Naive thymus-derived CD4-positive, alpha-beta T cell (primary cell): ENCODE measurements around the gene NT5M. TPM values are rescaled to one million over a fixed set of nuclear protein-coding genes. Genes with fewer than 3 reads are reported as not detected.

ENCODE experiments used
- ATAC-seq: fragments of 150-1000 bp; cut with Tn5 transposase; 2 replicates; pipeline ENCODE4 v1.10.0; 2021; ENCODE audit warnings: mild to moderate bottlenecking, moderate library complexity
- CTCF ChIA-PET: fragments of 350-600 bp; sonication (Branson Sonifier 250); formaldehyde crosslinking; loops from one replicate; lab custom pipeline; 2021; ENCODE audit warnings: antibody characterized with exemption; lab: Charles Lee
- POLR2A ChIA-PET: fragments of 350-600 bp; sonication (Branson Sonifier 250); formaldehyde crosslinking; loops from one replicate; lab custom pipeline; 2021; ENCODE audit warnings: antibody characterized with exemption, inconsistent platforms; lab: Charles Lee
- DNase-seq, 9 donors: peaks; one replicate each; pipeline versions ENCODE4 v3.0.0 to v3.0.0-alpha.2; 2020 to 2022; ENCODE audit warnings: mixed read lengths in 1 of 9
- H3K27ac ChIP-seq: one replicate; pipeline ENCODE4 v1.7.0; 2013; ENCODE audit warnings: mild to moderate bottlenecking, low read depth, low read length, moderate library complexity
- H3K27me3 ChIP-seq, 2 donors: one replicate each; pipeline ENCODE4 v1.7.0; 2013; ENCODE audit warnings: low read length in 2 of 2, mild to moderate bottlenecking in 2 of 2, moderate library complexity in 2 of 2; ENCODE audit not compliant: control insufficient read depth in 2 of 2, insufficient read depth in 2 of 2
- H3K36me3 ChIP-seq, 3 experiments: 1 replicate in 2 of 3; 2 replicates in 1 of 3; pipeline ENCODE4 v1.7.0; 2013; ENCODE audit warnings: low read length in 3 of 3, mild to moderate bottlenecking in 3 of 3, moderate library complexity in 1 of 3; ENCODE audit not compliant: insufficient read depth in 3 of 3, control insufficient read depth in 2 of 3
- H3K4me1 ChIP-seq, 2 donors: one replicate each; pipeline ENCODE4 v1.7.0; 2013; ENCODE audit warnings: low read length in 2 of 2, mild to moderate bottlenecking in 2 of 2, moderate library complexity in 1 of 2; ENCODE audit not compliant: control insufficient read depth in 2 of 2, insufficient read depth in 2 of 2
- H3K4me3 ChIP-seq: 2 replicates; pipeline ENCODE4 v1.7.0; 2013; ENCODE audit warnings: mild to moderate bottlenecking, low read length
- H3K9me3 ChIP-seq, 3 experiments: 1 replicate in 2 of 3; 2 replicates in 1 of 3; pipeline ENCODE4 v1.7.0; 2013; ENCODE audit warnings: low read length in 3 of 3; ENCODE audit not compliant: control insufficient read depth in 2 of 3
- H3K27ac Mint-ChIP-seq, 9 donors: one replicate each; pipeline ENCODE4 v1.8.0; 2020 to 2022; ENCODE audit warnings: mixed read lengths in 9 of 9, mild to moderate bottlenecking in 8 of 9, moderate library complexity in 5 of 9, inconsistent platforms in 2 of 9
- H3K27me3 Mint-ChIP-seq, 5 donors: one replicate each; pipeline ENCODE4 v1.8.0; 2021 to 2022; ENCODE audit warnings: mixed read lengths in 5 of 5, mild to moderate bottlenecking in 1 of 5
- H3K36me3 Mint-ChIP-seq, 5 donors: one replicate each; pipeline ENCODE4 v1.8.0; 2020 to 2022; ENCODE audit warnings: mixed read lengths in 5 of 5, mild to moderate bottlenecking in 3 of 5, inconsistent platforms in 1 of 5
- H3K4me1 Mint-ChIP-seq, 7 donors: one replicate each; pipeline ENCODE4 v1.8.0; 2020 to 2022; ENCODE audit warnings: mixed read lengths in 7 of 7, mild to moderate bottlenecking in 3 of 7, inconsistent platforms in 1 of 7
- H3K4me3 Mint-ChIP-seq, 10 donors: one replicate each; pipeline ENCODE4 v1.8.0; 2020 to 2022; ENCODE audit warnings: mild to moderate bottlenecking in 10 of 10, mixed read lengths in 10 of 10, moderate library complexity in 6 of 10, inconsistent platforms in 2 of 10
- H3K9me3 Mint-ChIP-seq, 11 donors: one replicate each; pipeline ENCODE4 v1.8.0; 2020 to 2022; ENCODE audit warnings: mixed read lengths in 11 of 11, mild to moderate bottlenecking in 4 of 11, inconsistent platforms in 1 of 11, moderate library complexity in 1 of 11
- intact Hi-C, 2 donors: fragments of 100-400 bp; cut with micrococcal nuclease; formaldehyde crosslinking; loops; one replicate each; pipeline ENCODE4 v1.15.1; 2023
- polyA plus RNA-seq, 2 donors: library from polyadenylated mRNA; unstranded; fragments of 300-500 nt; fragmentation: Illumina TruSeq; gene quantifications; one replicate each; pipeline ENCODE4 v1.2.3, GENCODE V29; 2021
- total RNA-seq, 6 experiments: library from RNA in 5 of 6; stranded (reverse) in 5 of 6; gene quantifications; 1 replicate in 5 of 6; 2 replicates in 1 of 6; pipeline ENCODE4 v1.2.3 and lab custom pipeline; 2021 to 2026

NT5M gene
- total and polyA plus RNA-seq, 7 experiments from 2014 or later = 0.85 to 6.3 (median 3.5) TPM

DNA sequence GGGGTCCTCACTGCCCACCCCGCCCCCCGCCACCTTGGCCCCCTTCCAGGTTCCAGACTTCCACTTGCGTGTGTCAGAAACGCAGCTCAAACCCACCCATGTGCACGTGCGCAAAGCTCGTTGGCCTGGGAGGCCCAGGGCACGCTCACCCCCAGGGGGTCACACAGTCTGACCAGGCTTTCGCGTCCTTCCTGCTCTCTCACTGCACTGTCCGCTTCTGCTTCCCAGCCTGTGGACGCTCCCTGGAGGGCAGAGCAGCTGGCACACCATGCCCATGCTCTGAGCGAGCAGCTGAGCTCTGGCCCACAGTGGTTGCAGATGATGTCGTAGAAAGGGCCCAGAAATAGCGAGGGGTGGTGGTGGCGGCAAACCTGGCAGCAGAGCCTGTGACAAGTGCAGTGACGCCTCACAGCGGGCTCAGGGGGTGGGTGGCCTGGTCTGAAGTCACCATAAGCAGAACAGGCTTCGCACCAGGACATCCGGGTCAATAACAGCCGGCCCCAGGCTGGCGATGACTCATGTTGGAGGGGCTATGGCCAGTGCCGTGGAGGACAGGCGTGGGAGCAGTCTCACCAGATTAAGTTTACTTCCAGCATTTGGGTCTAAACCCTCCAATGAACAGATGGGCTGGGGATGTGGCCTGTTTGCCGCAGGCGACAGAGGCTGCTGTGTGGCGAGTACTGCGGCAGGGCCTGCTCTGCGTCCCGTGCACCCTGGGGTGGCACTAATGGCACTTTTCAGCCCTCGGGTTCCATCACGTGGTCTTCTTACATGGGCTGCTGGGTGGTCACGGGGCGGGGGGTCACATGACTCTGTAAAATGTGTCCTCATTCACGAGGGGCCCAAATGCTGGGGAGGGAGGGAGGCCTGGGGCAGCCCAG is 49.0 kb downstream of the NT5M start:
- no peaks in the 10 kb centered on the region for H3K27me3 ChIP-seq
- intact Hi-C loops = no loop called here
- H3K9me3 ChIP-seq = no peaks in the 10 kb centered on the region
- ChIA-PET POLR2A (no interaction called here), CTCF (interaction anchor here (0.6 to 7.1 kb wide), 2 partner anchors 289 to 378 kb away, joined by 3 to 59 read pairs; no protein-coding TSS in a partner anchor)
- no peak overlapping the region for H3K27ac ChIP-seq
- peaks cover 0 to 2% (median 0%) of the 10 kb centered on the region in 11 donors for H3K9me3 Mint-ChIP-seq
- H3K4me3 Mint-ChIP-seq = no peak overlapping the region
- H3K36me3 ChIP-seq = no peaks in the 10 kb centered on the region
- H3K36me3 Mint-ChIP-seq = no peaks in the 10 kb centered on the region
- H3K27ac Mint-ChIP-seq = no peak overlapping the region
- ATAC-seq = no peak
- no peak overlapping the region for H3K4me3 ChIP-seq
- DNase-seq = no peak
- peaks cover 0 to 7% (median 4%) of the 10 kb centered on the region in 7 donors for H3K4me1 Mint-ChIP-seq
- H3K4me1 ChIP-seq = peaks cover 0 to 5% of the 10 kb centered on the region in 2 donors
- H3K27me3 Mint-ChIP-seq = no peaks in the 10 kb centered on the region

DNA sequence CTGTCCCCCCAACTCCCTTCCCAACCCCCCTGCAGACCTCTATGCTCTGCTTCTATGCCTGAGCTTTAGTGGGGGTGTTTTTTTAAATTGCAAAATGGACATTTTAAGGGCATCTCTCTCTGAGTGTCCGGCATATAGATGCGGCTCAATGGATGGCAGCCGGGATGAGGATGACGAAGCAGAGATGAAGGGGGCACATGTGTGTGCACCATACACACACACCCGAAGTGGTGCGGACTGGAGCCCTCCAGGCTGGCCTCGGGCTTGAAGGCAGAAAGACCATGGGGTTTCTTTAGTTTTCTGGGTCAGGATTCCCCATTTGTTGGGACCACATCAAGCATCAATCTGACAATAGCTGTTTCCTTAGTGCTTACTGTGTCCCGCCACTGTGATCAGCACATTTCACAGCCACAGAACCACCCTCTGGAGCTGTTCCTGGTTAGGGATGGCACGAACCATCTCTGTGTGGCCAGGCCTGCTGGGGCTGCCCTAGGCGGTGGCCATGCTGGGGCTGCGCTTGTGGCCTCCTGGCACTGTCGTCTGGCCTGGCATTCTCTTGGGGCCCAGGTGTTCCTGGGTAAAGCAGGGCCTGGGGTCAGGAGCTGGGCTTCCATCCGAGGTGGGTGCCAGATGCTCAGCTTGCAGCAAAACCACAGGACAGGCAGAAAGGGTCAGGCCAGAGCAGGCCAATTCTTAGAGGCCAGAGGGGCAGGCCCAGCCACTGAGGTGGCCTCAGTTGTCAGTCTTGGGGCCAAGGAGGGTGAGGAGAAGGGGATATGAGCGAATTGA is 49.9 kb downstream of the NT5M start:
- Histone ChIP-seq H3K4me1 (peaks cover 0 to 5% of the 10 kb centered on the region in 2 donors), H3K9me3 (no peaks in the 10 kb centered on the region), H3K36me3 (no peaks in the 10 kb centered on the region), H3K27me3 (no peaks in the 10 kb centered on the region), H3K4me3 (no peak overlapping the region), H3K27ac (no peak overlapping the region)
- H3K9me3 Mint-ChIP-seq = peaks cover 0 to 2% (median 0%) of the 10 kb centered on the region in 11 donors
- H3K4me1 Mint-ChIP-seq = peaks cover 0 to 7% (median 4%) of the 10 kb centered on the region in 7 donors
- CTCF ChIA-PET = interaction anchor here (0.6 to 7.1 kb wide), 4 partner anchors 88 to 288 kb away, joined by 3 to 59 read pairs (median 9); no protein-coding TSS in a partner anchor
- intact Hi-C loops = no loop called here
- no peak overlapping the region for H3K4me3 Mint-ChIP-seq
- H3K27me3 Mint-ChIP-seq = no peaks in the 10 kb centered on the region
- POLR2A ChIA-PET = no interaction called here
- ATAC-seq = no peak
- H3K36me3 Mint-ChIP-seq = no peaks in the 10 kb centered on the region
- no peak for DNase-seq
- H3K27ac Mint-ChIP-seq = no peak overlapping the region

GRCh38 chr17:17353625-17354484 is 50.7 kb downstream of the NT5M start:
- DNase-seq (no peak), ATAC-seq (no peak)
- intact Hi-C loops = loop anchor here in 1 of 2 donors (2.0 kb wide), 1 partner anchor 215 kb away; no protein-coding TSS in a partner anchor
- Histone ChIP-seq H3K4me3 (no peak overlapping the region), H3K27me3 (no peaks in the 10 kb centered on the region), H3K27ac (no peak overlapping the region), H3K36me3 (no peaks in the 10 kb centered on the region), H3K9me3 (no peaks in the 10 kb centered on the region), H3K4me1 (peaks cover 0 to 5% of the 10 kb centered on the region in 2 donors)
- H3K9me3 Mint-ChIP-seq = peaks cover 0 to 4% (median 0%) of the 10 kb centered on the region in 11 donors
- H3K4me1 Mint-ChIP-seq = peaks cover 0 to 7% (median 4%) of the 10 kb centered on the region in 7 donors
- ChIA-PET POLR2A (no interaction called here), CTCF (interaction anchor here (0.8 to 7.1 kb wide), 6 partner anchors 38 to 287 kb away, joined by 3 to 59 read pairs (median 11); partner anchors contain the start of gene RASD1)
- H3K27ac Mint-ChIP-seq = no peak overlapping the region
- no peaks in the 10 kb centered on the region for H3K36me3 Mint-ChIP-seq
- peaks cover 0 to 4% (median 0%) of the 10 kb centered on the region in 5 donors for H3K27me3 Mint-ChIP-seq
- no peak overlapping the region for H3K4me3 Mint-ChIP-seq

DNA sequence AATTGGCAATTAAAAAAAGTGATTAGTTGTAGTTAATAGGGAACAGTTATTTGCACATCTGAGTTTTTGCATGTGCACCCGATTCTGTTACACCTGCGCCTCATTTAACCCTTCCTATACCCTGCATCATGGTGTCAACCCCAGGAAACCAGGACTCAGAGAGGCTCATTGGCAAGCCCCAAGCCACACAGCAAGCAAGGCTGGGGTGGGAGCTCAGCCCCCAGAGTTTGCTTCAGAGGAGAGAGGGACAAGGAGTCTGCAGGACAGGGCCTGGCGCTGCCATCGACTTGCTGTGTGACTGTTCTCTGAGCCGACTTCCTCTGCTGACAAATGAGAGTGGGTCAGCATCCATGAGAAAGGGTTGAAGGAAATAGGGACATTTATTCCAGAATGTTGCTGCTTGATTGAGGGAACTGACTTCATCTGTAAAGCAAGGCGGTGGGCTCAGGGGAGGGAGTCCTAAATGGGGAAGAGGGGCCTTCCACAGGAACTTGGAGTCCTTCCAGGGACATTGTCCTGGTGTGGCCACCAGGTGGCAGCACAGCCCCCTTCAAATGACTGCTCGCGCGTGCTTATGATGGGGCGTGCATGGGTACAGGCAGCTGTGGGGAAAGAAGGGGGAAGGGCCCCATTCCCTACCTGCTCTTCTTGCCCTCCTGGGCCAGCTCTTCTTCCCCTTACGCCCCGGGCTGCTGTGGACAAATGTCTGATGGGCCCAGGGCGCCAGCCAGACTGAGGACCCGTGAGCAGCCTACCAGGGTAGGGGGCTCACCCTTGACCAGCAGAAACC is 51.6 kb downstream of the NT5M start:
- POLR2A ChIA-PET = no interaction called here
- H3K27me3 ChIP-seq = no peaks in the 10 kb centered on the region
- H3K4me3 Mint-ChIP-seq = no peak overlapping the region

GRCh38 chr17:17355426-17355825 is 52.3 kb downstream of the NT5M start:
- Mint-ChIP-seq H3K9me3 (peaks cover 0 to 18% (median 2%) of the 10 kb centered on the region in 11 donors), H3K4me3 (no peak overlapping the region), H3K36me3 (peaks cover 0 to 7% (median 0%) of the 10 kb centered on the region in 5 donors), H3K4me1 (peaks cover 0 to 7% (median 4%) of the 10 kb centered on the region in 7 donors), H3K27me3 (peaks cover 0 to 16% (median 0%) of the 10 kb centered on the region in 5 donors), H3K27ac (no peak overlapping the region)
- Histone ChIP-seq H3K27ac (no peak overlapping the region), H3K27me3 (no peaks in the 10 kb centered on the region), H3K9me3 (no peaks in the 10 kb centered on the region), H3K4me1 (peaks cover 0 to 5% of the 10 kb centered on the region in 2 donors), H3K36me3 (no peaks in the 10 kb centered on the region), H3K4me3 (no peak overlapping the region)
- POLR2A ChIA-PET = no interaction called here
- ATAC-seq (no peak), DNase-seq (no peak)
- intact Hi-C loops = loop anchor here in 1 of 2 donors (1.0 to 2.0 kb wide), 3 partner anchors 146 to 287 kb away; no protein-coding TSS in a partner anchor
- CTCF ChIA-PET = interaction anchor here (0.5 to 7.1 kb wide), 19 partner anchors 10 to 564 kb away, joined by 3 to 59 read pairs (median 4); partner anchors contain the start of gene RASD1

More for the DNA sequence above, 51.6 kb downstream of the NT5M start:
- H3K36me3 ChIP-seq = no peaks in the 10 kb centered on the region
- intact Hi-C loops = loop anchor here in 1 of 2 donors (1.0 to 2.0 kb wide), 3 partner anchors 147 to 288 kb away; no protein-coding TSS in a partner anchor
- DNase-seq = peak; percentile 61 to 79 (median 73)
- no peaks in the 10 kb centered on the region for H3K9me3 ChIP-seq
- H3K4me3 ChIP-seq = no peak overlapping the region
- peak; percentile 85 for ATAC-seq
- peaks cover 0 to 11% (median 2%) of the 10 kb centered on the region in 11 donors for H3K9me3 Mint-ChIP-seq
- peaks cover 0 to 2% (median 0%) of the 10 kb centered on the region in 5 donors for H3K36me3 Mint-ChIP-seq
- H3K27ac Mint-ChIP-seq = peak overlapping the region in 1 of 9 donors; percentile 10
- no peak overlapping the region for H3K27ac ChIP-seq
- CTCF ChIA-PET = interaction anchor here (0.5 to 7.1 kb wide), 21 partner anchors 10 to 705 kb away, joined by 3 to 59 read pairs (median 4); partner anchors contain the start of gene RASD1
- H3K27me3 Mint-ChIP-seq = peaks cover 0 to 11% (median 0%) of the 10 kb centered on the region in 5 donors
- H3K4me1 Mint-ChIP-seq = peaks cover 0 to 7% (median 4%) of the 10 kb centered on the region in 7 donors
- peaks cover 0 to 5% of the 10 kb centered on the region in 2 donors for H3K4me1 ChIP-seq
